ENCODE results near the gene TLE1. TPM values are rescaled to one million over a fixed set of nuclear protein-coding genes. Genes with fewer than 3 reads are reported as not detected.

The TLE1 gene
- total RNA-seq, 4 donors from 2014 or later: 43.6 to 86.2 (median 68.2) TPM

- Histone ChIP-seq H3K36me3 (peaks cover 0 to 50% of the 10 kb centered on the region in 2 donors), H3K4me1 (peaks cover 0 to 52% (median 9%) of the 10 kb centered on the region in 3 donors), H3K27ac (no peak overlapping the region), H3K9me3 (no peaks in the 10 kb centered on the region), H3K27me3 (no peaks in the 10 kb centered on the region), H3K4me3 (no peak overlapping the region)
- no peak for TF ChIP-seq CTCF (IDR thresholded peaks at IDR 0.05)
- no peak for TF ChIP-seq EP300 (IDR thresholded peaks at IDR 0.05)
- TF ChIP-seq POLR2AphosphoS5 (IDR thresholded peaks at IDR 0.05): no peak
- TF ChIP-seq POLR2A (IDR thresholded peaks at IDR 0.05): no peak
- no peak for ATAC-seq
- WGBS, 2 donors (ENCODE audit: low coverage in 1 of 2): 90 to 94% methylated on average over 5 to 6 of the region's 6 CpGs
These were observed 86.3 kb downstream of the TLE1 start for GRCh38 chr9:81602887-81603680.

GRCh38 chr9:81601639-81602623, 87.4 kb downstream of the TLE1 start:
- H3K27ac ChIP-seq: peak overlapping the region in 3 of 4 donors; percentile 6 to 14 (median 9)

GRCh38 chr9:81600631-81601030, 88.7 kb downstream of the TLE1 start:
- WGBS, 2 donors (ENCODE audit: low coverage in 1 of 2): 72% methylated on average over 4 of the region's 4 CpGs; no CpG with 5 or more reads in 1 of the 2 donors
- Histone ChIP-seq H3K27ac (peak overlapping the region in 2 of 4 donors; percentile 6 to 41), H3K27me3 (no peaks in the 10 kb centered on the region), H3K36me3 (peaks cover 0 to 48% of the 10 kb centered on the region in 2 donors), H3K4me3 (no peak overlapping the region), H3K4me1 (peaks cover 0 to 61% (median 9%) of the 10 kb centered on the region in 3 donors), H3K9me3 (no peaks in the 10 kb centered on the region)
- ATAC-seq: no peak
- TF ChIP-seq EP300 (IDR thresholded peaks at IDR 0.05) (no peak), CTCF (IDR thresholded peaks at IDR 0.05) (no peak), POLR2AphosphoS5 (IDR thresholded peaks at IDR 0.05) (no peak), POLR2A (IDR thresholded peaks at IDR 0.05) (no peak)

More at GRCh38 chr9:81601639-81602623, 87.4 kb downstream of the TLE1 start:
- TF ChIP-seq EP300 (IDR thresholded peaks at IDR 0.05) (no peak), POLR2AphosphoS5 (IDR thresholded peaks at IDR 0.05) (peak; percentile 11)
- WGBS, 2 donors (ENCODE audit: low coverage in 1 of 2): 64 to 65% methylated on average over 6 to 15 of the region's 15 CpGs
- ATAC-seq: no peak
- Histone ChIP-seq H3K4me1 (peaks cover 0 to 56% (median 9%) of the 10 kb centered on the region in 3 donors), H3K36me3 (peaks cover 0 to 48% of the 10 kb centered on the region in 2 donors), H3K9me3 (no peaks in the 10 kb centered on the region), H3K27me3 (no peaks in the 10 kb centered on the region), H3K4me3 (no peak overlapping the region)

DNA sequence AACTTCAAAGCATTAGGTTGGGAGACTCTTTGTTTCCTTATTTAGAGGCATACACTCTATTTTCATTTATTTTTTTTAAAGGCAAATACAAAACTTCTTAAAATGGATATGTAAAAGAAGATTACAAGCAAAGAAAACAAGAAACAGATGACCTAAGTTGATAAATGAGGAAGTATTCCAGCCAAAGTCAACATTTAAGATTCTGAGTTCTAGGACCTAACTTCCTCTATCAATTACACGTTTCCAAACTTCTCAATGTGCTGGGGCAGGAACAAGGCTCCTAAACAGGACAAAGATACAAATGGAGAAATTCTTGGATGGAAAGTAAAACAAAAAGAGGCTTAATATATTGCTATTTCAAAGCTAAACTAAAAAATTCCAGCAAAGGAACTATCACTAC, 89.5 kb downstream of the TLE1 start:
- Histone ChIP-seq H3K4me1 (peaks cover 0 to 62% (median 9%) of the 10 kb centered on the region in 3 donors), H3K4me3 (no peak overlapping the region), H3K27me3 (no peaks in the 10 kb centered on the region), H3K36me3 (peaks cover 0 to 45% of the 10 kb centered on the region in 2 donors), H3K9me3 (no peaks in the 10 kb centered on the region), H3K27ac (peak overlapping the region in 3 of 4 donors; percentile 9 to 58 (median 37))
- no peak for TF ChIP-seq POLR2AphosphoS5 (IDR thresholded peaks at IDR 0.05)
- no peak for TF ChIP-seq EP300 (IDR thresholded peaks at IDR 0.05)
- TF ChIP-seq CTCF (IDR thresholded peaks at IDR 0.05): no peak
- TF ChIP-seq POLR2A (IDR thresholded peaks at IDR 0.05): no peak
- WGBS, 2 donors (ENCODE audit: low coverage in 1 of 2): 29 to 33% methylated on average over 1 of the region's 1 CpG
- ATAC-seq: no peak

GRCh38 chr9:81598811-81599210, 90.5 kb downstream of the TLE1 start:
- Histone ChIP-seq H3K4me3 (no peak overlapping the region), H3K36me3 (peaks cover 0 to 35% of the 10 kb centered on the region in 2 donors), H3K27ac (peak overlapping the region in 2 of 4 donors; percentile 22 to 58), H3K9me3 (no peaks in the 10 kb centered on the region), H3K4me1 (peaks cover 0 to 60% (median 9%) of the 10 kb centered on the region in 3 donors), H3K27me3 (no peaks in the 10 kb centered on the region)
- TF ChIP-seq POLR2A (IDR thresholded peaks at IDR 0.05) (no peak), EP300 (IDR thresholded peaks at IDR 0.05) (no peak), CTCF (IDR thresholded peaks at IDR 0.05) (no peak), POLR2AphosphoS5 (IDR thresholded peaks at IDR 0.05) (no peak)
- 89 to 100% methylated on average over 1 of the region's 1 CpG for WGBS, 2 donors (ENCODE audit: low coverage in 1 of 2)
- no peak for ATAC-seq

All from gastroesophageal sphincter (tissue), 4 donors.